Measurements from ENCODE around the gene PCSK5.

GRCh38 chr9:75851917-75852316 is 38.6 kb upstream of the PCSK5 start:
- TF ChIP-seq, protein P1, sequence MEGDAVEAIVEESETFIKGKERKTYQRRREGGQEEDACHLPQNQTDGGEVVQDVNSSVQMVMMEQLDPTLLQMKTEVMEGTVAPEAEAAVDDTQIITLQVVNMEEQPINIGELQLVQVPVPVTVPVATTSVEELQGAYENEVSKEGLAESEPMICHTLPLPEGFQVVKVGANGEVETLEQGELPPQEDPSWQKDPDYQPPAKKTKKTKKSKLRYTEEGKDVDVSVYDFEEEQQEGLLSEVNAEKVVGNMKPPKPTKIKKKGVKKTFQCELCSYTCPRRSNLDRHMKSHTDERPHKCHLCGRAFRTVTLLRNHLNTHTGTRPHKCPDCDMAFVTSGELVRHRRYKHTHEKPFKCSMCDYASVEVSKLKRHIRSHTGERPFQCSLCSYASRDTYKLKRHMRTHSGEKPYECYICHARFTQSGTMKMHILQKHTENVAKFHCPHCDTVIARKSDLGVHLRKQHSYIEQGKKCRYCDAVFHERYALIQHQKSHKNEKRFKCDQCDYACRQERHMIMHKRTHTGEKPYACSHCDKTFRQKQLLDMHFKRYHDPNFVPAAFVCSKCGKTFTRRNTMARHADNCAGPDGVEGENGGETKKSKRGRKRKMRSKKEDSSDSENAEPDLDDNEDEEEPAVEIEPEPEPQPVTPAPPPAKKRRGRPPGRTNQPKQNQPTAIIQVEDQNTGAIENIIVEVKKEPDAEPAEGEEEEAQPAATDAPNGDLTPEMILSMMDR (IDR thresholded peaks at IDR 0.05) = no peak
- no peak for TF ChIP-seq POLR2A (IDR thresholded peaks at IDR 0.05)
